Measurements from ENCODE around the gene ST7. TPM values are rescaled to one million over a fixed set of nuclear protein-coding genes. Genes with fewer than 3 reads are reported as not detected.

Gene ST7
- total and polyA plus RNA-seq, 2 experiments from 2014 or later = 9.9 to 18.3 TPM

GRCh38 chr7:116950889-116951351 lies 2.4 kb upstream of the ST7 start:
- peaks cover 3% of the 10 kb centered on the region; the same call in 1 of the 3 replicates for H3K36me3 Mint-ChIP-seq (ENCODE audit: low read depth)
- DNase-seq (ENCODE audit: low spot score) (no peak), ATAC-seq (no peak)
- no peak overlapping the region for H3K4me3 Mint-ChIP-seq
- H3K4me3 ChIP-seq = no peak overlapping the region
- no peaks in the 10 kb centered on the region for H4K20me1 ChIP-seq (replicated peaks; ENCODE audit: insufficient read depth)
- H3K36me3 ChIP-seq (ENCODE audit: insufficient read depth) = no peaks in the 10 kb centered on the region
- no peaks in the 10 kb centered on the region for H3K9me2 ChIP-seq (ENCODE audit: insufficient read depth)
- no peaks in the 10 kb centered on the region for H3K9me3 Mint-ChIP-seq
- peaks cover 23% of the 10 kb centered on the region for H3K4me1 Mint-ChIP-seq
- TF ChIP-seq ETS1 (IDR thresholded peaks at IDR 0.05) = no peak
- no peak for TF ChIP-seq JUNB (IDR thresholded peaks at IDR 0.05; ENCODE audit: unreplicated experiment)
- no peak for TF ChIP-seq ZNF114 (CRISPR knock-in tag; IDR thresholded peaks at IDR 0.05)
- TF ChIP-seq, protein P1, sequence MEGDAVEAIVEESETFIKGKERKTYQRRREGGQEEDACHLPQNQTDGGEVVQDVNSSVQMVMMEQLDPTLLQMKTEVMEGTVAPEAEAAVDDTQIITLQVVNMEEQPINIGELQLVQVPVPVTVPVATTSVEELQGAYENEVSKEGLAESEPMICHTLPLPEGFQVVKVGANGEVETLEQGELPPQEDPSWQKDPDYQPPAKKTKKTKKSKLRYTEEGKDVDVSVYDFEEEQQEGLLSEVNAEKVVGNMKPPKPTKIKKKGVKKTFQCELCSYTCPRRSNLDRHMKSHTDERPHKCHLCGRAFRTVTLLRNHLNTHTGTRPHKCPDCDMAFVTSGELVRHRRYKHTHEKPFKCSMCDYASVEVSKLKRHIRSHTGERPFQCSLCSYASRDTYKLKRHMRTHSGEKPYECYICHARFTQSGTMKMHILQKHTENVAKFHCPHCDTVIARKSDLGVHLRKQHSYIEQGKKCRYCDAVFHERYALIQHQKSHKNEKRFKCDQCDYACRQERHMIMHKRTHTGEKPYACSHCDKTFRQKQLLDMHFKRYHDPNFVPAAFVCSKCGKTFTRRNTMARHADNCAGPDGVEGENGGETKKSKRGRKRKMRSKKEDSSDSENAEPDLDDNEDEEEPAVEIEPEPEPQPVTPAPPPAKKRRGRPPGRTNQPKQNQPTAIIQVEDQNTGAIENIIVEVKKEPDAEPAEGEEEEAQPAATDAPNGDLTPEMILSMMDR (conservative IDR thresholded peaks at IDR 0.05; ENCODE audit: low read depth in 2 of 2) = no peak
- no peak for TF ChIP-seq ZNF462 (CRISPR knock-in tag; IDR thresholded peaks at IDR 0.05)
- TF ChIP-seq STAT1 (IDR thresholded peaks at IDR 0.05; ENCODE audit: unreplicated experiment) = no peak
- TF ChIP-seq NANOG (IDR thresholded peaks at IDR 0.05; ENCODE audit: borderline replicate concordance) = no peak
- no peak for TF ChIP-seq ZNF331 (CRISPR knock-in tag; IDR thresholded peaks at IDR 0.05; ENCODE audit: low read depth)
- no peak for TF ChIP-seq POLR2AphosphoS5 (IDR thresholded peaks at IDR 0.05; ENCODE audit: low read depth)
- TF ChIP-seq EZH2 (IDR thresholded peaks at IDR 0.05; ENCODE audit: low read depth, unreplicated experiment) = no peak
- no peak for TF ChIP-seq EZH2phosphoT487 (IDR thresholded peaks at IDR 0.05; ENCODE audit: unreplicated experiment)
- no peak for TF ChIP-seq CREB1 (CRISPR knock-in tag; IDR thresholded peaks at IDR 0.05; ENCODE audit: low read depth)
- TF ChIP-seq, protein P2, sequence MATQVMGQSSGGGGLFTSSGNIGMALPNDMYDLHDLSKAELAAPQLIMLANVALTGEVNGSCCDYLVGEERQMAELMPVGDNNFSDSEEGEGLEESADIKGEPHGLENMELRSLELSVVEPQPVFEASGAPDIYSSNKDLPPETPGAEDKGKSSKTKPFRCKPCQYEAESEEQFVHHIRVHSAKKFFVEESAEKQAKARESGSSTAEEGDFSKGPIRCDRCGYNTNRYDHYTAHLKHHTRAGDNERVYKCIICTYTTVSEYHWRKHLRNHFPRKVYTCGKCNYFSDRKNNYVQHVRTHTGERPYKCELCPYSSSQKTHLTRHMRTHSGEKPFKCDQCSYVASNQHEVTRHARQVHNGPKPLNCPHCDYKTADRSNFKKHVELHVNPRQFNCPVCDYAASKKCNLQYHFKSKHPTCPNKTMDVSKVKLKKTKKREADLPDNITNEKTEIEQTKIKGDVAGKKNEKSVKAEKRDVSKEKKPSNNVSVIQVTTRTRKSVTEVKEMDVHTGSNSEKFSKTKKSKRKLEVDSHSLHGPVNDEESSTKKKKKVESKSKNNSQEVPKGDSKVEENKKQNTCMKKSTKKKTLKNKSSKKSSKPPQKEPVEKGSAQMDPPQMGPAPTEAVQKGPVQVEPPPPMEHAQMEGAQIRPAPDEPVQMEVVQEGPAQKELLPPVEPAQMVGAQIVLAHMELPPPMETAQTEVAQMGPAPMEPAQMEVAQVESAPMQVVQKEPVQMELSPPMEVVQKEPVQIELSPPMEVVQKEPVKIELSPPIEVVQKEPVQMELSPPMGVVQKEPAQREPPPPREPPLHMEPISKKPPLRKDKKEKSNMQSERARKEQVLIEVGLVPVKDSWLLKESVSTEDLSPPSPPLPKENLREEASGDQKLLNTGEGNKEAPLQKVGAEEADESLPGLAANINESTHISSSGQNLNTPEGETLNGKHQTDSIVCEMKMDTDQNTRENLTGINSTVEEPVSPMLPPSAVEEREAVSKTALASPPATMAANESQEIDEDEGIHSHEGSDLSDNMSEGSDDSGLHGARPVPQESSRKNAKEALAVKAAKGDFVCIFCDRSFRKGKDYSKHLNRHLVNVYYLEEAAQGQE (IDR thresholded peaks at IDR 0.05; ENCODE audit: unreplicated experiment) = no peak
- peaks cover 6% of the 10 kb centered on the region for H3K27me3 Mint-ChIP-seq (ENCODE audit: insufficient read depth, low read depth, poor library complexity)
- no peak overlapping the region for H2AFZ ChIP-seq
- H3K4me1 ChIP-seq (ENCODE audit: insufficient read depth) = peaks cover 27% of the 10 kb centered on the region
- no peaks in the 10 kb centered on the region for H3F3A ChIP-seq (replicated peaks; ENCODE audit: low read depth)
- H3K27ac ChIP-seq (ENCODE audit: low read depth) = no peak overlapping the region
- H3K27ac Mint-ChIP-seq = no peak overlapping the region
- no peak overlapping the region for H3K4me2 ChIP-seq
- H3K79me2 ChIP-seq (replicated peaks; ENCODE audit: insufficient read depth) = peaks cover 14% of the 10 kb centered on the region
- H3K27me3 ChIP-seq (ENCODE audit: insufficient read depth) = no peaks in the 10 kb centered on the region
